HG03520 (cell line): Measurements from ENCODE around the gene ABHD12.

Source experiments
- ATAC-seq: cut with Tn5 transposase; IDR thresholded peaks from one replicate; pipeline ENCODE4 v1.9.1; 2021; ENCODE audit warnings: mild to moderate bottlenecking, moderate library complexity; ENCODE audit not compliant: unreplicated experiment

The ABHD12 gene

GRCh38 chr20:25309395-25310267 is 81.0 kb downstream of the ABHD12 start:
- no peak for ATAC-seq

GRCh38 chr20:25308671-25309394 is 81.8 kb downstream of the ABHD12 start:
- no peak for ATAC-seq

- no peak for ATAC-seq
Measured at GRCh38 chr20:25308083-25308491, 82.5 kb downstream of the ABHD12 start.

GRCh38 chr20:25306991-25307903 is 83.4 kb downstream of the ABHD12 start:
- no peak for ATAC-seq

- no peak for ATAC-seq
Measured at GRCh38 chr20:25304025-25304549, 86.5 kb downstream of the ABHD12 start.

- ATAC-seq: no peak
Measured at GRCh38 chr20:25303292-25304024, 87.2 kb downstream of the ABHD12 start.

GRCh38 chr20:25302596-25302995 is 88.0 kb downstream of the ABHD12 start:
- no peak for ATAC-seq

- no peak for ATAC-seq
Measured at GRCh38 chr20:25301357-25301920, 89.2 kb downstream of the ABHD12 start.

- ATAC-seq: no peak
Measured at GRCh38 chr20:25300496-25301170, 90.0 kb downstream of the ABHD12 start.

GRCh38 chr20:25299806-25300205 is 90.8 kb downstream of the ABHD12 start:
- no peak for ATAC-seq

GRCh38 chr20:25297141-25297905 is 93.3 kb downstream of the ABHD12 start:
- peak; percentile 49 for ATAC-seq

- ATAC-seq: no peak
Measured at GRCh38 chr20:25296094-25297093, 94.2 kb downstream of the ABHD12 start.

- ATAC-seq: no peak
Measured at GRCh38 chr20:25295386-25296093, 95.1 kb downstream of the ABHD12 start.

GRCh38 chr20:25294459-25295385 is 95.9 kb downstream of the ABHD12 start:
- no peak for ATAC-seq

- no peak for ATAC-seq
Measured at GRCh38 chr20:25293910-25294458, 96.7 kb downstream of the ABHD12 start.
